Prostate gland (tissue), 2 donors: Measurements from ENCODE around the gene RAB42.

Source experiments
- CTCF ChIP-seq, 4 experiments: fragments of 200-600 bp in 2 of 4; fragments of 450-650 bp in 2 of 4; sonication (generic) in 2 of 4; IDR thresholded peaks; 1 replicate in 3 of 4; 2 replicates in 1 of 4; pipeline ENCODE4 v1.5.1; 2016 to 2019; ENCODE audit warnings: antibody characterized with exemption in 4 of 4, mild to moderate bottlenecking in 2 of 4, moderate library complexity in 2 of 4
- POLR2A ChIP-seq: fragments of 450-650 bp; IDR thresholded peaks from one replicate; pipeline ENCODE4 v1.6.1; 2016; ENCODE audit warnings: antibody characterized with exemption, mild to moderate bottlenecking

DNA sequence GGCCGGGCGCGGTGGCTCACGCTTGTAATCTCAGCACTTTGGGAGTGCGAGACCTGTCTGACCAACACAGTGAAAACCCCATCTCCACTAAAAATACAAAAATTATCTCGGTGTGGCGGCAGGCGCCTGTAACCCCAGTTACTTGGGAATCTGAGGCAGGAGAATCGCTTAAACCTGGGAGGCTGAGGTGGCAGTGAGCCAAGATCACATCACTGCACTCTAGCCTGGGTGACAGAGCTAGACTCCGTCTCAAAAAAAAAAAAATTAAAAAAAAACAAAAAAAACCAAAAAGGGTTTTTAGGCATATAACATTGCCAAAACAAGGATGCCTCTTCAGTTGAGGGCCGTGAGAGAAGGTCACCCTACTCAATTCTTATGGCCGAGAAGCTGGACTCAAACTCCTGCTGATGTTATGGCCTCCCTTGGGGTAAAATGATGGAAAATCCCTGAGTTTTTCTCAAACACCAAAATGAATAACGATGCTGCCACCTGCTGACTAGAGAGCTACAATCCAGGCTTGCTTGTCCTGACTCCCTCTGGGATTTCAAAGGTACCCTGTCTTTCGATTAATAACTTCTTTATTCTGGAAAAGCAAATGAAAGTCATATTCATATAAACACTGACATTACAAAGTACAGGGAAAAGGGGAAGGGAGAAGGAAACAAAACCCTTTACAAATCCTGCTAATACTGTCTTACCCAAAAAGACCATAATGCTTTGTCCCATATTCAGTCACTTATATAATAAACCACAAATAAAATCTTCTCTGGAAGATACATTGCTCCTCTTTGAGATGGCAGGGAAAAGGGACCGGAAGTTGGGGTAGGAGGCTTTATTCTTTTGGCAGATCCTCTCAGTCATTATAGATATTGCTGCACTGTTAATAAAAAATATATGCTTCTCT lies 10.7 kb downstream of the RAB42 start:
- peak in 3 of 4 experiments; percentile 59 to 77 (median 69) for TF ChIP-seq CTCF (IDR thresholded peaks at IDR 0.05)
- TF ChIP-seq POLR2A = no peak
